Tibial nerve (tissue), 4 donors: Measurements from ENCODE around the gene ING1.
"Not testable (repeated sequence)": the region's sequence is repeated elsewhere in the genome, so short reads cannot be mapped to it uniquely, and the experiment has no call there.

Experiments
- EP300 ChIP-seq, 2 donors: sonication (generic); formaldehyde crosslinking; IDR thresholded peaks; one replicate each; pipeline ENCODE4 v1.6.1; 2017; ENCODE audit warnings: antibody characterized with exemption in 2 of 2, mild to moderate bottlenecking in 1 of 2
- POLR2A ChIP-seq, 2 donors: fragments of 450-650 bp; IDR thresholded peaks; one replicate each; pipeline ENCODE4 v1.6.1; 2017; ENCODE audit warnings: antibody characterized with exemption in 2 of 2, mild to moderate bottlenecking in 2 of 2, moderate library complexity in 2 of 2
- TF ChIP-seq, protein P1 (sequence below), 5 experiments: fragments of 200-600 bp in 3 of 5; fragments of 450-650 bp in 2 of 5; sonication (generic) in 3 of 5; IDR thresholded peaks; one replicate each; pipeline ENCODE4 v1.5.1; 2016 to 2019; ENCODE audit warnings: antibody characterized with exemption in 5 of 5, mild to moderate bottlenecking in 3 of 5, moderate library complexity in 2 of 5

DNA sequence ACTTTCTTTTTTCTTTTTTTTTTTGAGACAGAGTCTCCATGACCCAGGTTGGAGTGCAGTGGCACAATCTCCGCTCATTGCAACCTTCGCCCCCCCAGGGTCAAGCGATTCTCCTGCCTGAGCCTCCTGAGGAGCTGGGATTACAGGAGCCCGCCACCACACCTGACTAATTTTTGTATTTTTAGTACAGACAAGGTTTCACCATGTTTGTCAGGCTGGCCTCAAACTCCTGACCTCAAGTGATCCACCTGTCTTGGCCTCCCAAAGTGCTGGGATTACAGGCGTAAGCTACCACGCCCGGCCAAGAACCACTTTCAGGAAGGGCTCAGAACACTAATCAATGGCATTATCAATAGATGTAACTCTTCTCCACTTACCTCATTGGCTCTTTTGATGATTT lies 12.4 kb upstream of the ING1 start:
- TF ChIP-seq, protein P1, sequence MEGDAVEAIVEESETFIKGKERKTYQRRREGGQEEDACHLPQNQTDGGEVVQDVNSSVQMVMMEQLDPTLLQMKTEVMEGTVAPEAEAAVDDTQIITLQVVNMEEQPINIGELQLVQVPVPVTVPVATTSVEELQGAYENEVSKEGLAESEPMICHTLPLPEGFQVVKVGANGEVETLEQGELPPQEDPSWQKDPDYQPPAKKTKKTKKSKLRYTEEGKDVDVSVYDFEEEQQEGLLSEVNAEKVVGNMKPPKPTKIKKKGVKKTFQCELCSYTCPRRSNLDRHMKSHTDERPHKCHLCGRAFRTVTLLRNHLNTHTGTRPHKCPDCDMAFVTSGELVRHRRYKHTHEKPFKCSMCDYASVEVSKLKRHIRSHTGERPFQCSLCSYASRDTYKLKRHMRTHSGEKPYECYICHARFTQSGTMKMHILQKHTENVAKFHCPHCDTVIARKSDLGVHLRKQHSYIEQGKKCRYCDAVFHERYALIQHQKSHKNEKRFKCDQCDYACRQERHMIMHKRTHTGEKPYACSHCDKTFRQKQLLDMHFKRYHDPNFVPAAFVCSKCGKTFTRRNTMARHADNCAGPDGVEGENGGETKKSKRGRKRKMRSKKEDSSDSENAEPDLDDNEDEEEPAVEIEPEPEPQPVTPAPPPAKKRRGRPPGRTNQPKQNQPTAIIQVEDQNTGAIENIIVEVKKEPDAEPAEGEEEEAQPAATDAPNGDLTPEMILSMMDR (IDR thresholded peaks at IDR 0.05): not testable (repeated sequence)
- TF ChIP-seq POLR2A, EP300 (IDR thresholded peaks at IDR 0.05): not testable (repeated sequence)
